Activated CD4-positive, alpha-beta T cell treated with anti-CD3 and anti-CD28 coated beads for 36 hours (primary cell): ENCODE measurements around the gene KPNA6. TPM values are rescaled to one million over a fixed set of nuclear protein-coding genes. Genes with fewer than 3 reads are reported as not detected.
"Not testable (repeated sequence)": the region's sequence is repeated elsewhere in the genome, so short reads cannot be mapped to it uniquely, and the experiment has no call there.

Source experiments
- ATAC-seq: fragments of 200-7000 bp; cut with Tn5 transposase; one replicate; pipeline ENCODE4 v1.10.0; 2021; ENCODE audit warnings: mild to moderate bottlenecking, moderate library complexity
- CTCF ChIA-PET: fragments of 350-600 bp; sonication (Branson Sonifier 250); formaldehyde crosslinking; loops from one replicate; lab custom pipeline; 2021; ENCODE audit warnings: antibody characterized with exemption; lab: Charles Lee
- POLR2A ChIA-PET: fragments of 350-600 bp; sonication (Branson Sonifier 250); formaldehyde crosslinking; loops from one replicate; lab custom pipeline; 2021; ENCODE audit warnings: antibody characterized with exemption, inconsistent platforms; lab: Charles Lee
- DNase-seq: peaks from one replicate; pipeline ENCODE4 v3.0.0-alpha.2; 2020
- H3K27ac Mint-ChIP-seq: one replicate; pipeline ENCODE4 v1.8.0; 2021; ENCODE audit warnings: mixed read lengths
- H3K27me3 Mint-ChIP-seq: one replicate; pipeline ENCODE4 v1.8.0; 2021; ENCODE audit warnings: mixed read lengths
- H3K36me3 Mint-ChIP-seq: one replicate; pipeline ENCODE4 v1.8.0; 2021; ENCODE audit warnings: low read depth, mixed read lengths
- H3K4me1 Mint-ChIP-seq: one replicate; pipeline ENCODE4 v1.8.0; 2021; ENCODE audit warnings: mixed read lengths
- H3K4me3 Mint-ChIP-seq: one replicate; pipeline ENCODE4 v1.8.0; 2021; ENCODE audit warnings: mild to moderate bottlenecking, moderate library complexity, mixed read lengths
- H3K9me3 Mint-ChIP-seq: one replicate; pipeline ENCODE4 v1.8.0; 2021; ENCODE audit warnings: low read depth, mixed read lengths
- intact Hi-C, 2 experiments: fragments of 100-400 bp; cut with DNase I in 1 of 2; cut with micrococcal nuclease in 1 of 2; formaldehyde crosslinking; loops; one replicate each; pipeline versions ENCODE4 v1.14.2 to v1.15.1; 2022 to 2024; cut with DNase I, micrococcal nuclease
- total RNA-seq, 2 experiments: library from RNA; stranded (reverse); gene quantifications; one replicate each; pipeline ENCODE4 v1.2.3, GENCODE V29; 2021

The KPNA6 gene
- total RNA-seq, 2 experiments from 2014 or later = 70.0 to 78.3 TPM

- DNase-seq (no peak), ATAC-seq (no peak)
- no peak overlapping the region for H3K27ac Mint-ChIP-seq
- intact Hi-C loops = no loop called here
- ChIA-PET POLR2A (interaction anchor here (0.6 kb wide), 1 partner anchor 243 kb away, joined by 3 read pairs; no protein-coding TSS in a partner anchor), CTCF (interaction anchor here (0.8 kb wide), 1 partner anchor 45 kb away, joined by 3 read pairs; no protein-coding TSS in a partner anchor)
- H3K4me1 Mint-ChIP-seq = peaks cover 1% of the 10 kb centered on the region
- no peaks in the 10 kb centered on the region for H3K9me3 Mint-ChIP-seq
- H3K27me3 Mint-ChIP-seq = no peaks in the 10 kb centered on the region
- no peak overlapping the region for H3K4me3 Mint-ChIP-seq
- H3K36me3 Mint-ChIP-seq = peaks cover 23% of the 10 kb centered on the region
Observed at GRCh38 chr1:32099426-32099825, 8.4 kb upstream of the KPNA6 start.

DNA sequence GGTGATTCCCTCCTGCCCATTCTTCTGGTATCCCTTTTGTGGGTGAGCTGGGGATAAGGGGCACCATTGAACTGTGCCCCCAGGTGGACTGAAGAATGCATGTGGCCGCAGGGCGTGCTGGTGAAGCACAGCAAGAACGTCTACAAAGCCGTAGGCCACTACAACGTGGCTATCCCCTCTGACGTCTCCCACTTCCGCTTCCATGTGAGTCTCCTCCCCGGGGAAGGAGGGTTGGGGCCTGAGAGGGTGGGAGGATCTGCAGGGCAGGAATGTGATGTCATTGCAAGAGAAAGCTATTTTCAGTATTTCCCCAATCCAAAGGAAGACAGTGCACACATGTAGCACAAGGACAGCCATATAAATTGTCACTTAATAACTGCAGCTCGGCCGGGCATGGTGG lies 7.5 kb upstream of the KPNA6 start:
- POLR2A ChIA-PET = no interaction called here
- CTCF ChIA-PET = interaction anchor here (0.8 kb wide), 2 partner anchors 9 to 46 kb away, joined by 3 read pairs; no protein-coding TSS in a partner anchor
- no peak overlapping the region for H3K4me3 Mint-ChIP-seq
- no peak for DNase-seq
- H3K36me3 Mint-ChIP-seq = peaks cover 15% of the 10 kb centered on the region
- no peaks in the 10 kb centered on the region for H3K27me3 Mint-ChIP-seq
- no peak for ATAC-seq
- intact Hi-C loops = loop anchor here (10.0 kb wide), 2 partner anchors 56 to 304 kb away; no protein-coding TSS in a partner anchor
- H3K9me3 Mint-ChIP-seq = no peaks in the 10 kb centered on the region
- H3K27ac Mint-ChIP-seq = no peak overlapping the region
- peaks cover 1% of the 10 kb centered on the region for H3K4me1 Mint-ChIP-seq

DNA sequence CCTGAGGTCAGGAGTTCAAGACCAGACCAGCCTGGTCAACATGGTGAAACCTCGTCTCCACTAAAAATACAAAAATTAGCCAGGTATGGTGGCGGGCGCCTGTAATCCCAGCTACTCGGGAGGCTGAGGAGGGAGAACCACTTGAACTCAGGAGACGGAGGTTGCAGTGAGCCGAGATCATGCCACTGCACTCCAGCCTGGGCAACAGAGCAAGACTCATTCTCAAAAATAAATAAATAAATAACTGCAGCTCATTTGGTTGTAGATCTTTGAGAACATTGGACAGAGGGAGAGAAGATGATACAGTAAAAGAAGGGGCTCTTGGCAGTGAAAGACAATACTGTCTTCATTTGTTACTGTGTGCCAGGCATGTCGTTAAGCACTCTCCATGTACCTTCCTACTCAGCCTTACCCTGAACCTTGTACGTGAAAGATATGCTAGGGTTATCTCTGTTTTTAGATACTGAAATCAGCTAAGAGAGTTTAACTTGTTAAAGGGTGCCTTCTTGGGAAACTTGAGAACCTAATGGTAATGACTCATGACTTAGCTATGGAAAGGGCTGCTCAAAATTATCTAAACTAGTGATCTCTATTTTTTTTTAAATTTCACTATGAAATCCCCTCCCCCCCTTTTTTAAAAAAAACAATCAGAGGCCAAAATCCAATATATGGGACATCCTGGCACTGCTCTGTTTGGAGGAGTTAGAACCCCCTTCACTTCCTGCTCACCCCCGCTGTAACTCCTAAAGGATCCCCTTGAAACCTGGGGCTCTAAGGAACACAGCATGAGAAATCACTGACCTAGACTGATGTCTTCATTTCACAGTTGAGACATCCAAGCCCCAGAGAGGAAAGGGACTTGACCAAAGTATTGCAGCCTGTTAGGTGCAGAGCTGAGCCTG lies 6.8 kb upstream of the KPNA6 start:
- H3K27ac Mint-ChIP-seq = no peak overlapping the region
- no peak for ATAC-seq
- H3K9me3 Mint-ChIP-seq = no peaks in the 10 kb centered on the region
- no peaks in the 10 kb centered on the region for H3K27me3 Mint-ChIP-seq
- H3K4me1 Mint-ChIP-seq = peaks cover 1% of the 10 kb centered on the region
- DNase-seq = no peak
- CTCF ChIA-PET = interaction anchor here (0.7 to 0.8 kb wide), 2 partner anchors 8 to 45 kb away, joined by 3 to 4 read pairs; no protein-coding TSS in a partner anchor
- POLR2A ChIA-PET = no interaction called here
- intact Hi-C loops = loop anchor here (10.0 kb wide), 2 partner anchors 56 to 304 kb away; no protein-coding TSS in a partner anchor
- peaks cover 15% of the 10 kb centered on the region for H3K36me3 Mint-ChIP-seq
- H3K4me3 Mint-ChIP-seq = no peak overlapping the region

- Mint-ChIP-seq H3K36me3 (peaks cover 5% of the 10 kb centered on the region), H3K4me3 (no peak overlapping the region), H3K27ac (no peak overlapping the region), H3K4me1 (peaks cover 7% of the 10 kb centered on the region), H3K27me3 (no peaks in the 10 kb centered on the region), H3K9me3 (no peaks in the 10 kb centered on the region)
- ATAC-seq (no peak), DNase-seq (no peak)
- CTCF ChIA-PET = no interaction called here
- POLR2A ChIA-PET = no interaction called here
- intact Hi-C loops = loop anchor here (10.0 kb wide), 2 partner anchors 59 to 301 kb away; no protein-coding TSS in a partner anchor
Observed at GRCh38 chr1:32104127-32104526, 3.7 kb upstream of the KPNA6 start.

DNA sequence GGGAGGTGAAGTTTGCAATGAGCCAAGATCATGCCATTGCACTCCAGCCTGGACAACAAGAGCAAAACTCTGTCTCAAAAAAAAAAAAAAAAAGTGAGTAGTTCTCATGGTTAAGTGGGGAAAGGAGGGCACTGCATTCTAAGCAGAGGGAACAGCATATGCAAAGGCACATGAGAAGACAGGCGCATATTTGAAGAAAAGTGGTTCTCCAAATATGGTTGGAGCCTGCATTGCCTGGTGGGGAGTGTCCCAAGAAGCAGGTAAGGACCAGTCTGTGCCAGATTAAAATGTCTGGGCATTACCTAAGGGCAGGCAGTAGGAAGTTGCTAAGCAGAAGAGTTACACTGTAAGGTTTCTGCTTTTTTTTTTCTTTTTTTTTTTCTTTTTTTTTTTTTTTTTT lies 2.5 kb upstream of the KPNA6 start:
- intact Hi-C loops = loop anchor here (5.0 to 10.0 kb wide), 3 partner anchors 61 to 299 kb away; partner anchors contain the start of gene CCDC28B (in 1 of the 2)
- Mint-ChIP-seq H3K9me3 (no peaks in the 10 kb centered on the region), H3K36me3 (peaks cover 9% of the 10 kb centered on the region), H3K4me3 (no peak overlapping the region), H3K4me1 (peaks cover 18% of the 10 kb centered on the region), H3K27me3 (no peaks in the 10 kb centered on the region), H3K27ac (no peak overlapping the region)
- ChIA-PET CTCF (interaction anchor here (0.6 kb wide), 1 partner anchor 1390 kb away, joined by 3 read pairs; no protein-coding TSS in a partner anchor), POLR2A (no interaction called here)
- ATAC-seq = no peak
- no peak for DNase-seq

DNA sequence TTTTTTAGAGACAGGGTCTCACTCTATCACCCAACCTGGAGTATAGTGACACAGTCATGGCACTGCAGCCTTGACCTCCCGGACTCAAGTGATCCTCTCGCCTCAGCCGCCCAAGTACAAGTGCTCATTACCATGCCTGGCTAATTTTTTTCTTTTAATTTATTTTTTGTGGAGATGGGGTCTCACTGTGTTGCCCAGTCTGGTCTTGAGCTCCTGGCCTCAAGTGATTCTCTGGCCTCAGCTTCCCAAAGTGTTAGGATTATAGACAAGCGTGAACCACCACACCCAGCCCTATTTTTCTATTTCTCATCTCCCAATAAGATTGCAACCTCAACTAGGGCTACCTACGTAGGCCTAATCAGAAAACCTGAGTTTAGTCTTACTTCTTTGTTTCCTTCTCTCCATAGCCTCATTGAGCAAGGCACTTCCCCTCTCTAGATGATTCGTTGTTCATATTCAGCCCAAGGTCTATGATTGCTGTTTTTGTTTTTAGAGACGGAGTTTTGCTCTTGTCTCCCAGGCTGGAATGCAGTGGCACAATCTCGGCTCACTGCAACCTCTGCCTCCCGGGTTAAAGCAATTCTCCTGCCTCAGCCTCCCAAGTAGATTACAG lies 1.1 kb upstream of the KPNA6 start:
- Mint-ChIP-seq H3K27ac (peak overlapping the region; percentile 65), H3K9me3 (no peaks in the 10 kb centered on the region), H3K4me3 (peak overlapping the region; percentile 33), H3K27me3 (no peaks in the 10 kb centered on the region), H3K4me1 (peaks cover 30% of the 10 kb centered on the region), H3K36me3 (peaks cover 15% of the 10 kb centered on the region)
- ChIA-PET CTCF (interaction anchor here (0.6 to 5.5 kb wide), 5 partner anchors 10 to 91 kb away, joined by 3 to 62 read pairs (median 4); no protein-coding TSS in a partner anchor), POLR2A (interaction anchor here (0.6 kb wide), 1 partner anchor 17 kb away, joined by 6 read pairs; no protein-coding TSS in a partner anchor)
- DNase-seq (no peak), ATAC-seq (no peak)
- intact Hi-C loops = loop anchor here (1.0 to 10.0 kb wide), 5 partner anchors 33 to 298 kb away; partner anchors contain the start of genes CCDC28B (in 1 of the 2) and TMEM39B (in 1 of the 2)

DNA sequence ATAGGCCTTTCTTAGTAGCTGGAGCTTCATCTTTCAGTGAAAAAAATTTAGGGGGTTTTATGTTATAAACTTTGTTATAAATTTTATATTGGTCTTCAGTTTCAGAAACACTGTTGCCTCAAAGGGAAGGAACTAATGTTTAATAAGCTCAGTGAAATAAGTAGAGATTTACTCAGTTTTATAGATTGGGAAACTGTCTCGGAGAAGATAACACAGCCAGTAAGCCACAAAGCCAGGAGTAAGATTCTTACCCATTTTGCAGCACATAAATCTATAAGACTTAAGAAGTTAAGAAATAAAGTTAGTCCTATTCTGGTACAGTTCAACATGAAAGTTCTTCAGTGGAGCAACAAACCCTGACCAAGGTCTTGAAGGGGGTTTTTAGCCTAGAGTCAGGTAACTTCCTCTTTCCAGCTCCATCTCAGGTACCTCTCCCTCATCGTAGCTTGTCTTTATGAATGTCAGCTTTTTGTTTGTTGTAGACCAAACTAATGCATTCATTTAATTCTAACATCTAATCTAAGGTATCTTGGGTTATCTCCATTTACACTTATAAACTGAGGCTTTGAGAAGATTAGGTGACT lies 3.3 kb downstream of the KPNA6 start:
- ChIA-PET CTCF (interaction anchor here (0.6 to 5.5 kb wide), 16 partner anchors 8 to 180 kb away, joined by 3 to 62 read pairs (median 4); partner anchors contain the start of gene TMEM39B), POLR2A (interaction anchor here (0.6 kb wide), 1 partner anchor 249 kb away, joined by 4 read pairs; no protein-coding TSS in a partner anchor)
- intact Hi-C loops = no loop called here
- Mint-ChIP-seq H3K4me3 (no peak overlapping the region), H3K9me3 (no peaks in the 10 kb centered on the region), H3K27me3 (no peaks in the 10 kb centered on the region), H3K36me3 (peaks cover 24% of the 10 kb centered on the region), H3K4me1 (peaks cover 55% of the 10 kb centered on the region), H3K27ac (peak overlapping the region; percentile 7)
- ATAC-seq (no peak), DNase-seq (no peak)

GRCh38 chr1:32111789-32112188 lies 3.9 kb downstream of the KPNA6 start:
- CTCF ChIA-PET = interaction anchor here (0.9 to 5.5 kb wide), 9 partner anchors 9 to 139 kb away, joined by 3 to 62 read pairs (median 5); partner anchors contain the start of gene TMEM39B
- H3K36me3 Mint-ChIP-seq = peaks cover 26% of the 10 kb centered on the region
- H3K4me3 Mint-ChIP-seq = no peak overlapping the region
- no peaks in the 10 kb centered on the region for H3K27me3 Mint-ChIP-seq
- H3K9me3 Mint-ChIP-seq = no peaks in the 10 kb centered on the region
- DNase-seq (no peak), ATAC-seq (no peak)
- peaks cover 61% of the 10 kb centered on the region for H3K4me1 Mint-ChIP-seq
- POLR2A ChIA-PET = interaction anchor here (0.6 kb wide), 2 partner anchors 123 to 248 kb away, joined by 4 to 9 read pairs; no protein-coding TSS in a partner anchor
- peak overlapping the region; percentile 63 for H3K27ac Mint-ChIP-seq
- intact Hi-C loops = no loop called here

- DNase-seq = peak; percentile 18
- intact Hi-C loops = no loop called here
Observed at GRCh38 chr1:32112806-32113375, 5.0 kb downstream of the KPNA6 start.

GRCh38 chr1:32113436-32113835 lies 5.6 kb downstream of the KPNA6 start:
- H3K27me3 Mint-ChIP-seq, DNase-seq, ATAC-seq, H3K4me3 Mint-ChIP-seq, H3K9me3 Mint-ChIP-seq, intact Hi-C loops: not testable (repeated sequence)
- Mint-ChIP-seq H3K36me3 (peaks cover 27% of the 10 kb centered on the region), H3K4me1 (peaks cover 62% of the 10 kb centered on the region), H3K27ac (peak overlapping the region; percentile 42)
- CTCF ChIA-PET = interaction anchor here (0.8 to 1.2 kb wide), 3 partner anchors 14 to 142 kb away, joined by 3 to 4 read pairs (median 4); no protein-coding TSS in a partner anchor
- POLR2A ChIA-PET = interaction anchor here (0.5 to 0.6 kb wide), 2 partner anchors 29 to 281 kb away, joined by 3 read pairs; partner anchors contain the start of gene BSDC1

More at GRCh38 chr1:32112806-32113375, 5.0 kb downstream of the KPNA6 start:
- Mint-ChIP-seq H3K36me3 (peaks cover 27% of the 10 kb centered on the region), H3K4me1 (peaks cover 57% of the 10 kb centered on the region), H3K27me3 (no peaks in the 10 kb centered on the region), H3K9me3 (no peaks in the 10 kb centered on the region), H3K27ac (peak overlapping the region; percentile 32), H3K4me3 (no peak overlapping the region)
- POLR2A ChIA-PET = interaction anchor here (0.5 to 0.6 kb wide), 2 partner anchors 29 to 281 kb away, joined by 3 read pairs; partner anchors contain the start of gene BSDC1
- CTCF ChIA-PET = interaction anchor here (0.9 to 2.8 kb wide), 3 partner anchors 15 to 143 kb away, joined by 3 to 13 read pairs (median 4); no protein-coding TSS in a partner anchor
- ATAC-seq = peak; percentile 12
